Tibial nerve (tissue), 4 donors: Measurements from ENCODE around the gene ARID1B.

ENCODE experiments used
- CTCF ChIP-seq, 5 experiments: fragments of 200-600 bp in 3 of 5; fragments of 450-650 bp in 2 of 5; sonication (generic) in 3 of 5; IDR thresholded peaks; one replicate each; pipeline ENCODE4 v1.5.1; 2016 to 2019; ENCODE audit warnings: antibody characterized with exemption in 5 of 5, mild to moderate bottlenecking in 3 of 5, moderate library complexity in 2 of 5
- EP300 ChIP-seq, 2 donors: sonication (generic); formaldehyde crosslinking; IDR thresholded peaks; one replicate each; pipeline ENCODE4 v1.6.1; 2017; ENCODE audit warnings: antibody characterized with exemption in 2 of 2, mild to moderate bottlenecking in 1 of 2

- TF ChIP-seq CTCF (IDR thresholded peaks at IDR 0.05) (no peak), EP300 (IDR thresholded peaks at IDR 0.05) (no peak)
Measured at GRCh38 chr6:157096105-157096504, 318.9 kb downstream of the ARID1B start.
